ENCODE data around the gene NR4A3. TPM values are rescaled to one million over a fixed set of nuclear protein-coding genes. Genes with fewer than 3 reads are reported as not detected.

Gene NR4A3
- total and polyA plus RNA-seq, 2 of the 13 experiments (the other 11 are each of a cell fraction or from before 2014, with no cell fraction given): 0.02 to 0.09 TPM

GRCh38 chr9:99819123-99819855 is 2.4 kb upstream of the NR4A3 start (continued):
- peak; percentile 40; the same call in 1 of the 2 replicates for TF ChIP-seq IKZF5 (CRISPR knock-in tag; IDR thresholded peaks at IDR 0.05)
- no peak for TF ChIP-seq ZNF512 (CRISPR knock-in tag; IDR thresholded peaks at IDR 0.05)
- TF ChIP-seq ZNF616 (CRISPR knock-in tag; IDR thresholded peaks at IDR 0.05; ENCODE audit: low read depth): no peak
- TF ChIP-seq SIN3A (IDR thresholded peaks at IDR 0.05; ENCODE audit: borderline replicate concordance, low read depth, low read length): peak; percentile 85; the same call in 1 of the 2 replicates
- no peak for TF ChIP-seq ZNF138 (CRISPR knock-in tag; IDR thresholded peaks at IDR 0.05; ENCODE audit: low read depth)
- peak; percentile 64 for TF ChIP-seq ERF (CRISPR knock-in tag; IDR thresholded peaks at IDR 0.05)
- peak; percentile 80 for TF ChIP-seq ASH2L (IDR thresholded peaks at IDR 0.05; ENCODE audit: insufficient read length, low read depth, low read length)
- peak; percentile 75; the same call in 1 of the 2 replicates for TF ChIP-seq ATF7-NPFF (CRISPR knock-in tag; IDR thresholded peaks at IDR 0.05; ENCODE audit: low read depth)
- TF ChIP-seq ZNF501 (CRISPR knock-in tag; IDR thresholded peaks at IDR 0.05): peak; percentile 52
- TF ChIP-seq NFIB (CRISPR knock-in tag; IDR thresholded peaks at IDR 0.05; ENCODE audit: borderline replicate concordance): no peak
- TF ChIP-seq MBNL3 (CRISPR knock-in tag; conservative IDR thresholded peaks at IDR 0.05): no peak
- no peak for TF ChIP-seq ZNF878 (CRISPR knock-in tag; IDR thresholded peaks at IDR 0.05)
- TF ChIP-seq E2F2 (CRISPR knock-in tag; IDR thresholded peaks at IDR 0.05; ENCODE audit: borderline replicate concordance): no peak
- no peak for TF ChIP-seq MATR3 (CRISPR knock-in tag; IDR thresholded peaks at IDR 0.05)
- no peak for TF ChIP-seq FOXM1 (CRISPR knock-in tag; IDR thresholded peaks at IDR 0.05)
- peak; percentile 72 for TF ChIP-seq ZNF891 (CRISPR knock-in tag; IDR thresholded peaks at IDR 0.05)
- peak; percentile 22; the same call in 1 of the 2 replicates for TF ChIP-seq ETS1 (CRISPR knock-in tag; IDR thresholded peaks at IDR 0.05)
- TF ChIP-seq FOXO4 (CRISPR knock-in tag; conservative IDR thresholded peaks at IDR 0.05): no peak
- TF ChIP-seq HNF4A (CRISPR knock-in tag; IDR thresholded peaks at IDR 0.05): no peak
- no peak for TF ChIP-seq REXO4 (CRISPR knock-in tag; IDR thresholded peaks at IDR 0.05; ENCODE audit: borderline replicate concordance)
- TF ChIP-seq TRAFD1 (CRISPR knock-in tag; IDR thresholded peaks at IDR 0.05; ENCODE audit: borderline replicate concordance): no peak

All from HepG2 (cell line).